SU-DHL-6 (cell line): ENCODE data around the gene PRLR.

Source experiments
- CTCF ChIP-seq: fragments of 200-600 bp; sonication (generic); IDR thresholded peaks from one replicate; pipeline ENCODE4 v1.5.1; 2017; ENCODE audit warnings: antibody characterized with exemption, mild to moderate bottlenecking, low read length, moderate library complexity; ENCODE audit not compliant: insufficient read depth, poor library complexity, severe bottlenecking
- EZH2phosphoT487 ChIP-seq: fragments of 200-600 bp; sonication (generic), shearing (Covaris generic); conservative IDR thresholded peaks from 2 replicates; pipeline ENCODE4 v1.6.1; 2018; ENCODE audit warnings: mild to moderate bottlenecking, antibody characterized with exemption, low read length, moderate library complexity, mixed read lengths

GRCh38 chr5:35026941-35027340, 203.3 kb downstream of the PRLR start:
- TF ChIP-seq CTCF: no peak
- no peak for TF ChIP-seq EZH2phosphoT487
